ENCODE results near the gene TSHZ2.

DNA sequence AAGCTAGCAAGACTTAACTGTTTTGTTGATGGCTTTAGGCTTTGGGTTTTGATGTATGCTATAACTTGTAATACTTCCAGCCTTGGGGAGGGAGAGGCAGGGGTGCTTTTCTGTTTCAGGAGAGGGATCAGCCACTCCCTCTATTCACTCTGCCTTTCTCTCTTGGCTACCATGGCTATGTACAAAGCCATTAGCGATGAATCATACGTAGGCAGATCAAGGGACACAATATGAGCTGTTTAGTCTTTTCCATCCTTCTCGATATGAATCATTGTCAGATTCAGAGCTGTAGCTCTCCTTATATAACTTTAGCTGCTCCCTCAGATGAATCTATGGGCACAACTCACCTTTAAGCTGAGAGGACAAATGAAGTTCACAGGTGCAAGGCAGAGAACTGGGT lies 230.6 kb downstream of the TSHZ2 start:
- TF ChIP-seq SP1 (IDR thresholded peaks at IDR 0.05) (no peak), ELF4 (IDR thresholded peaks at IDR 0.05) (no peak), BHLHE40 (IDR thresholded peaks at IDR 0.05; ENCODE audit: borderline replicate concordance) (no peak), NFRKB (IDR thresholded peaks at IDR 0.05) (no peak)

Data from HEK293T (cell line).